Activated CD8-positive, alpha-beta memory T cell treated with anti-CD3 and anti-CD28 coated beads for 36 hours (primary cell): Measurements from ENCODE around the gene DPY19L2. TPM values are rescaled to one million over a fixed set of nuclear protein-coding genes. Genes with fewer than 3 reads are reported as not detected.
"Not testable (repeated sequence)": the region's sequence is repeated elsewhere in the genome, so short reads cannot be mapped to it uniquely, and the experiment has no call there.

Experiments used
- CTCF ChIA-PET: fragments of 350-600 bp; sonication (Branson Sonifier 250); formaldehyde crosslinking; loops from one replicate; lab custom pipeline; 2021; ENCODE audit warnings: antibody characterized with exemption; lab: Charles Lee
- POLR2A ChIA-PET: fragments of 350-600 bp; sonication (Branson Sonifier 250); formaldehyde crosslinking; loops from one replicate; lab custom pipeline; 2021; ENCODE audit warnings: antibody characterized with exemption; lab: Charles Lee
- total RNA-seq, 2 experiments: library from RNA; stranded (reverse); gene quantifications; one replicate each; pipeline ENCODE4 v1.2.3, GENCODE V29; 2021

DPY19L2 gene
- total RNA-seq, 2 experiments from 2014 or later, result 8.7 TPM

GRCh38 chr12:63668800-63669365 lies 590 bp upstream of the DPY19L2 start:
- POLR2A ChIA-PET, result not testable (repeated sequence)
- CTCF ChIA-PET, result interaction anchor here (0.6 kb wide), 1 partner anchor 594 kb away, joined by 5 read pairs; no protein-coding TSS in a partner anchor

DNA sequence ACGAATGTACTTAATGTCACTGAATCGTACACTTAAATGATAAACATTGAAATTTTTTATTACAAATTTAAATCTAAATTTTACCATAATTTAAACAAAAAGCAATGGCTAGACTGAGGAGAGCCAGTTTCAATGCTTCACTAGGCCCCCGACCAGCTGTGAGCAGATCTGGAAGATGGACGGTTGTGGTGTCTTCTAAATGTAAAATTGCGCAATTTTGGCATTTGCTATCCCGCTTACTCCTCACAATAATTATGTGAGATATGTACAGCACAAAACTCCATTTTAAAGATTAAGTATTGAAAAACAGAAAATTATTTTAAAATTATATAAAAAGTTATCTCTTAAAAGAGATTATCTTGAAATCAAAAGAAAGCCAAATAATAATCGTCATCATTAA lies 5.3 kb downstream of the DPY19L2 start:
- POLR2A ChIA-PET, CTCF ChIA-PET: not testable (repeated sequence)

DNA sequence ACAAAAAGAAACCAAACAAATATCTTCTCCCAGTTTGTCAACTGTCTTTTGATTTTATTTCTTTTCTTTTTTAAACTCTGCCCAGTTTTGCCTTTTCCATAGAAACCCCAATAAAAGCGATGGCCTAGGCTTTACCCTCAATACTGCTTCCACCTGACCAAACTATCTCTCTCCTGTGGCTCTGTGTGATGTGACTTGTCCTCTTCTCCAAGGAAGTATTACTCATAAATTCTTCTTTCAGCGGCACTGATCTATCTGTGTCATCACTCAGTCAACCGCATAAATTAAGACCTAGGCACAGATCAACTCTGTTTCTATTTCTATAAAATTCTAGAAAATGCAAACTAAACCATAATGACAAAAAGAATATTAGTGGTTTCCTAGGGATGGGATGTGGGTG lies 9.8 kb downstream of the DPY19L2 start:
- POLR2A ChIA-PET, CTCF ChIA-PET: not testable (repeated sequence)

- POLR2A ChIA-PET, result interaction anchor here (0.6 kb wide), 1 partner anchor 9 kb away, joined by 3 read pairs; no protein-coding TSS in a partner anchor
Measured at GRCh38 chr12:63656407-63656806, 11.9 kb downstream of the DPY19L2 start.

GRCh38 chr12:63655543-63656257 lies 12.6 kb downstream of the DPY19L2 start:
- POLR2A ChIA-PET, CTCF ChIA-PET: not testable (repeated sequence)

More at GRCh38 chr12:63656407-63656806, 11.9 kb downstream of the DPY19L2 start:
- CTCF ChIA-PET, result not testable (repeated sequence)

DNA sequence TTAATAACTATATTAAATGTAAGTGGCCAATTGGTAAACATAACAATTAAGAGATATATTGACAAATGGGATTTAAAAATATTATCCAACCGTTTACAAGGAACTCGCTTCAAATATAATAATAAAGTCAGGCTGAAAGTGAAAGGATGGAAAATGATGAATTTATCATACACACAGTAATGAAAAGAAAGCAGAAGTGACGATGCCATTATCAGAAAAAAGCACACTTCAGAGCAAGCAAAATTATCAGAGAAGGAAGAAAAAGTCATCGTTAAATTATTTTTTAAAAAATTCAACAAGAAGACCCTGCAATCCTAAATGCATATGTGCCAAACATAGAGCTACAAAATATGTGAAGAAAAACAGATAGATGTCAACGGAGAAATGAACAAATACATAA lies 13.8 kb downstream of the DPY19L2 start:
- POLR2A ChIA-PET, CTCF ChIA-PET: not testable (repeated sequence)

GRCh38 chr12:63649517-63649916 lies 18.8 kb downstream of the DPY19L2 start:
- CTCF ChIA-PET, POLR2A ChIA-PET: not testable (repeated sequence)

DNA sequence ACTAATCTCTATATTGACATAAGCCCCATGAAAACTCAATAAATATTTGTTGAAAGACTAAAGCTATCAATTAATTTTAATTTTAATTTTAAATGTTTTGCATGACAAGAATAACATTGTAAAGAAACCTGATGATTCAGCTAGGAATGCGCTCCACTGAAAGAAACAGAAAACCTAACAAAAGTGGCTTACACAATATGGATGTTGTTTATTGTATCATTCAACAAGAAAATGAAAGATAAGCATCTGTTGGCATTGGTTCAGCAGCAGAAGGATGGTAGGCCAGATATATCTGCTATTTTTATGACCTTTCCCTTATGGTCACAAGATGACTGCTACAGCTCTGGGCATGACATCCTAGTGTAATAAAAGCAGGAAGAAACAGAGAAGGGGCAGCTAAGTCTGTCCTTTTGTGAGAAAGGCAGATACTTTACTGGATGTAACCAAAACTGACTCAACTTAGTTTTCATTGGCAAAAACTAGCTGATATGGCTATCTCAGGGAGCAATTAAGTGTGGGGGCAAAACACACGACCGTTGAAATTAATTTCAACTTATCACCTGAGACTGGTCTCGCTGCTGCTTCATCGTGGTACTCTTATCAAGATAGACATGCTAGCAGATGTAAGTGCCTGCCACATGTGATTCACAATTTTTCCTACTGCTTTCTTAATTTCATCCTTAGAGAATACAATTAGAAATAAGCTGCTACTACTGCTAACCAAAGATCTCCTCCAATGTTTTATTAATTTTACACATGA lies 24.7 kb downstream of the DPY19L2 start:
- POLR2A ChIA-PET, result interaction anchor here (0.6 kb wide), 1 partner anchor 829 kb away, joined by 3 read pairs; no protein-coding TSS in a partner anchor
- CTCF ChIA-PET, result not testable (repeated sequence)

GRCh38 chr12:63624258-63624657 lies 44.0 kb downstream of the DPY19L2 start:
- CTCF ChIA-PET, POLR2A ChIA-PET: not testable (repeated sequence)

GRCh38 chr12:63615544-63615943 lies 52.7 kb downstream of the DPY19L2 start:
- CTCF ChIA-PET, POLR2A ChIA-PET: not testable (repeated sequence)

- CTCF ChIA-PET, POLR2A ChIA-PET: not testable (repeated sequence)
Measured at GRCh38 chr12:63611285-63611684, 57.0 kb downstream of the DPY19L2 start.

DNA sequence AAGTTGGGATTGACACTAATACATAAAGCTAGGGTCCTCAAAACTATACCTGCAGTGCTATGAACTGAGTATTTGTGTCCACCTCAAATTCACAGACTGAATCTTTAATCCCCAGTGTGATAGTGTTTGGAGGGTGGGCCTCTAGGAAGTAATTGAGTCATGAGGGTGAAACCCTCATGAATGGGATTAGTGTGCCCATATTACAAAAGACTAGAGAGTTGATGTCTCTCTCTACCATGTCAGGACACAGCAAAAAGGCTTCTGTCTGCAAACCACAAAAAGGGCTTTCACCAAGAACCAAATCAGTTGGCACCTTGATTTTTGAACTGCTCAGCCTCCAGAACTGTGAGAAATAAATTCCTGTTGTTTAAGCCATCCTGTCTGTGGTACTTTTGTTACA lies 59.0 kb downstream of the DPY19L2 start:
- POLR2A ChIA-PET, CTCF ChIA-PET: not testable (repeated sequence)

DNA sequence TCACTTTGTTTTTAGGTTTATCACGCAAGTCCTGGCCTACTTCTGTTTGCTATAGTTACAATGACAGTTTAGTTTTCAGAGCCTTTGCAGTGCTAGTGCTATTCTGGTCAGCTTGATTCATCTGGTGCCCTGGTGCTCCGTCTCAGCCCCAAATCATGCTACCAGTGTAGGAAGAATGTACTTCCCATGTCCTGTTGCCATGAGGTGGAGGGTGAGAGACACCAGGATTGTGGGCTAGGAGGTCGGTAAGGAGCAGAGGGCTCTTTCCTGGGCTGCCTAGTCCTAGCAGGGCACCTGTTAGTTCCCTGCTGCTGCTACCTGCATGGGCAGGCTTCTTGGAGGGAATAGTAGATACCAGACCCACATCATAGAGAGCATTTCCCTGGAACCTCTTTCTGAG lies 63.3 kb downstream of the DPY19L2 start:
- CTCF ChIA-PET, POLR2A ChIA-PET: not testable (repeated sequence)

GRCh38 chr12:63594828-63595227 lies 73.5 kb downstream of the DPY19L2 start:
- POLR2A ChIA-PET, CTCF ChIA-PET: not testable (repeated sequence)

DNA sequence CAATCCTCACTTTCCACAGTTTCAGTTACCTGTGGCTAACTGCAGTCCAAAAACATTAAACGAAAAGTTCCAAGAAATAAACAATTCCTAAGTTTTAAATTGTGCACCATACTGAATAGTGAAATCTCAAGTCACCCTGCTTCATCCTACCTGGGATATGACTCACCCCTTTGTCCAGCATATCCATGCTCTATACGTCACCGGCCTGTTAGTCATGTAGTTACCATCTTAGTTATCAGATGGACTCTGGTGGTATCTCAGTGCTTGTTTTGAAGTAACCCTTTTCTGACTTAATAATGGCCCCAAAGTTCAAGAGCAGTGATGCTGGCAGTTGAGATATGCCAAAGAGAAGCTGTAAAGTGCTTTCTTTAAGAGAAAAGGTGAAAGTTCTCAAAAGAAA lies 83.9 kb downstream of the DPY19L2 start:
- CTCF ChIA-PET, result not testable (repeated sequence)

DNA sequence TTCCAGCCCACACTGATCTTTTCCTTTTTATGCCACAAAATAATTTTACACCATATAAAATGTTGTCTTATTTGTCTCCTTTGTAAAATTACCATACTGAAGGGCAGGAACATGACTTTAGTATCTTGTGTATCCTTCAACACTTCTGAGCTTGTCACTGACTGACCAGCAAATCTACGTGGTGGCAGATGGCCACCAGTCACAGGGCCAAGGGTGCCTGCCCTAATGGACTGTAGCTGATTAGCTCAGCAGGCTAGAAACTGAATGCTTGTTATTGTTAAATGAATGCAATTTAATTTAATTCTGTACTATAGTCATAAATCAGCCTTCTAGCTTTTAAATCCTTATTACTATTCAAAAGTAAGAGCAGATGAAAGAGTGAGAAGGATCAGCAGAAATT lies 85.0 kb downstream of the DPY19L2 start:
- CTCF ChIA-PET, POLR2A ChIA-PET: not testable (repeated sequence)

More for the DNA sequence above, 83.9 kb downstream of the DPY19L2 start:
- POLR2A ChIA-PET, result not testable (repeated sequence)

GRCh38 chr12:63577631-63578030 lies 90.7 kb downstream of the DPY19L2 start:
- CTCF ChIA-PET, POLR2A ChIA-PET: not testable (repeated sequence)

DNA sequence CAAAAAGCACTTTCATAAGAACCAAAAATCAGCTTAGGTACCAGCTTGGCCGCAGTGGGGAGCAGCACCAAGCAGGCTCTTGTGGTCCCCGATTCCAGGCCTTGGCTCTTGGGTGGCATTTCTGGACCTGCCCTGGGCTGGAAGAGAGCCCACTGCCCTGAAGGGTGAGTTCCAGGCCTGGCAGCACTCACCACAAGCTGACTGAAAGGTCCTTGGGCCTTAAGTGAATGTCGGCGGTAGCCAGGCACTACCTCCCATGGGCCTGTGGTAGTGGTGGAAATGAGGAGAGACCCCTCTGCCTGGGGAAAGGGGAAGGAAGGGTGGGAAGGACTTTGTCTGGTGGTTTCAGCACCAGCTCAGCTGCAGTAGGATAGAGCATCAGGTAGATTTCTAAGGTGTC lies 96.3 kb downstream of the DPY19L2 start:
- POLR2A ChIA-PET, CTCF ChIA-PET: not testable (repeated sequence)

DNA sequence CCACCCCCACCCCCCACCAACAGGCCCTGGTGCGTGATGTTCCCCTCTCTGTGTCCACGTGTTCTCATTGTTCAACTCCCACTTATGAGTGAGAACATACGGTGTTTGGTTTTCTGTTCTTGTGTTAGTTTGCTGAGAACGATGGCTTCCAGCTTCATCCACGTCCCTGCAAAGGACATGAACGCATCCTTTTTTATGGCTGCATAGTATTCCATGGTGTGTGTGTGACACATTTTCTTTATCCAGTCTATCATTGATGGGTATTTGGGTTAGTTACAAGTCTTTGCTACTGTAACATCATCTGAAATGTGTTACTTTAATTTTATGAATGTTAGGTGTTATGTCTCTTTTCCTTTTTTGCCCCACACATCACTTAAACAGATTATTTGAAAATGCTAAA lies 109.8 kb downstream of the DPY19L2 start:
- POLR2A ChIA-PET, CTCF ChIA-PET: not testable (repeated sequence)

- POLR2A ChIA-PET, CTCF ChIA-PET: not testable (repeated sequence)
Measured at GRCh38 chr12:63551397-63551796, 116.9 kb downstream of the DPY19L2 start.
